Activated CD4-positive, alpha-beta T cell treated with anti-CD3 and anti-CD28 coated beads for 4 hours (primary cell): ENCODE measurements around the gene CLGN.

ENCODE experiments used
- DNase-seq, 2 donors: peaks; one replicate each; pipeline ENCODE4 v3.0.0-alpha.2; 2020

The CLGN gene

DNA sequence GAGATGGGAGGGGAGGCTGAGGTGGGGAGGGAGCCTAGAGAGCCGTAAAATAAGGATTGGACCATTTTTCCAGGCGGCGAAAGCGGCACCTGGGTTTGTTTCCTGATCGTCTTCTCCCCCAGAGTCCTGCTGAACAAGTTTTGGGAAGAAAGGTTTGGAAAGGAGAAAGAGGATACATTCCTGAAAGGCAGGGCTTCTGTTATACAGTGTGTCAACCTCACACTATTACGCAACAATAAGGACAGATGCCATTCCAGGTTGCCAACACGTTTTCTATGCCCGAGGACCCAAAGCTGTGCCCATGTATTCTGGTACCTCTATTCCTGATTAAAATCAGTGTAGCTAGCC, 53.3 kb downstream of the CLGN start:
- DNase-seq = no peak

DNA sequence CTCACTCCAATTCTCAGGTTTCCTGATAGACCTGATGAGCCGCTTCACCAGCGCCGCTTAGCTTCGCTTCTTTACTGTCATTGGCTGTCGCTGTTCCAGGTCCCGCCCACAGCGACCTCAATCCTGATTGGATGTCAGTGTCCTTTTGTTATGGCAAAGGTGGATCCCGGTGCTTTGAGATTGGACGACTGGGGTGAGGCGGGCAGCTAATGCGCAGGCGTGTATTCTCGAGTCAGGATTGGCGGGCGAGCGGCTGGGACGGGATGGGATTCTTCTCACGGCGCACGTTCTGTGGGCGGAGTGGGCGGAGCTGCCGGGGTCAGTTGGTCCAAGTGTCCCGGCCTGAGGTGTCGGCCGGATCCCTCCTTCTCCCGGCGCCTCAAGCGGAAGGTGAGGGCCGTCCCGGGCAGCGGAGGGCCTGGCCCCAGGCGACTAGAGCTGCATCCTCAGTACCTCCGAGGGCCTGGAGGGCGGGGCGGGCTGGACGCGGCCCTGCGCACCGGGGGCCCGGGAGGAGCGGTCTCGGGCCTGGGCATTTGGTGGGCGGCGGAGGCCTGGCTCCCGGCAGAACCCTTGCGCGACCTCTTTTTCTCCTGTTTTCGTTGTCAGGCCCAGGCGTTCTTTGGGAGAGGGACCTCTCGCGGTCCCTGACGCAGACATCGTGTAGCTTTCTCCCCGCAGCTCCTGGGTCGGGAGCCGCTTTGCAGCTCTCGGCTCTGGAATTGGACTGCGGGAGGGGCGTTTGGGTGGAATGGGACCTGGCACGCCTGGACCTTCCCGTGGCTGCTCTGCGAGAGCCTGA, 53.9 kb downstream of the CLGN start, which contains the start of gene SCOC:
SCOC (plus strand) TSS at position 319 of the 802 bp plus-strand sequence. CDS start 5,525 bp downstream, outside the sequence.
- peak; percentile 96 to 97 for DNase-seq

DNA sequence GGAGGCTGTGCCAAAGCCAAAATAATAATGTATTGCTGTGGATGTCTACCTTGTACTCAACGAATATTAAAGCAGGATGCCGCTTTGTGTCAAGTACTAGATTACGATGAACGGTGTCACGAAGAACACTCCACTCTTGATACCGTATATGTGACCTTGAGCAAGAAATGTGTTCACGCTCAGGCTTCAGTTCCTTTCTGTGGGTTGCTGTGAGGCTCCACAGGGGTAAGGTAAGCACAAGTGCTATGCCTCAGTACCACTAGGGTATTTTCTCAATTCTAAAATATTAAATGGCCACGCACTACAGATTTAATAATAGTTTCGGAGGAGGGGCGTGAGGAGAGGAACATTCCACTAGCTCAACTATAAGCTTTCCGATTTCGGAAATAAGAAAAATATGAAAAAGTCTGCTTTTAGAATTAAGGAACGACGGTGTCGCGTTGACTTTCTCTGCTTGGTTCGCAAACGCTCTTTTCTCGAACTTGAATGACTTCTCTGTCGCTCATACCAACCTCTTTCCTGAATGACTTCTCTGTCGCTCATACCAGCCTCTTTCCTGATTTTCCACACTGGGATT, 54.6 kb downstream of the CLGN start:
- DNase-seq = peak; percentile 20 to 24

DNA sequence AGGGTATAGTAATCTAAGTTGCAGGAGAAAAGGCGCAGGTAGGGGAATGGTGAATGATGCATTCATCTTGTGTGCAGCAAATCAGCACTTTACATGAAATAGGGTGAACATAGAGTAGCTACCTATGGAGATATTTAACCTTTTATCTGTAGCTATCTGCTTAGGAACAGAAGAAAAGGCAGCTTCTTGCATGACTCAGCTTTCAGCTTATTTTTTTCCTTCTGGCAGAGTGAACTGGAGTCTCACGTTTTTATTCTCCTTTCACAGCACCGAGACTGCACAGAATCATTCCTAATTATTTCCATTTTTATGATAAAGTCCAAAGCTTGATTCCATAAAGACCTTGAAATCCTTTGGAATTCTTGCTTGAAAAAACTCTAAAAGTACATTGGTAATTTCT, 58.8 kb downstream of the CLGN start:
- DNase-seq = no peak

DNA sequence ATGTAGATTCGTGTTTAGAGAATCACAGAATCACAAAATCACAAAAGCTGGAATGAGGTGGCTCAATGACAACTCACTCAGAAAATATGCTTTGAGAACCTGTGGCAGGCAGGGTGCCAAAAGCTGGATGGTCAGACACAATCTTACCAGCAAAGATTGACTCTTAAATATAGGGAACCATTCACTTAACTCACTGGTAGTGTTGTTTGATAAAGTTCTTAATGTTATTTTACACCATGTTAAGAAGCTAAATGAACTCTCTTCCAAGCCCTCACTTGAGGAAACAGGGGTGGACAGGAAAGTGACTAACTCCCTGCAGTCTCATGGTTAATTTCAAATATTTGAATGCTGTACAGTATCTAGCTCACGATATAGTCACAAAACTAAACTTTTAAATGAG, 59.7 kb downstream of the CLGN start:
- DNase-seq = no peak

DNA sequence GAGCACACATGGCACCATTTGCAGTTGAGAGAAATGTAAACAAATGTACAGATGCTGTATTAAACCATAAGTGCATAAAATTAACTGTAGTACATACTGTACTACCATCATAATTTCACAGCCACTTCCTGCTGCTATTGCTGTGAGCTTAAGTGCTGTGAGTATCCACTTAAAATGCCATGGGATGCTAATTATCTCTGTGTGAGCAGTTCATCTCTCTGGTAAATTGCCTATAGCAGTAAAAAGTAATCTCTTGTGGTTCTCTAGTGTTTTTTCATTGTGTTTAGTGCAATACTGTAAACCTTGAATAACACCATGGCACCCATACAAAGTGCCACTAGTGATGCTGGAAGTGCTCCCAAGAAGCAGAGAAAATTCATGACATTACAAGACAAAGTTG, 63.9 kb downstream of the CLGN start:
- no peak for DNase-seq

DNA sequence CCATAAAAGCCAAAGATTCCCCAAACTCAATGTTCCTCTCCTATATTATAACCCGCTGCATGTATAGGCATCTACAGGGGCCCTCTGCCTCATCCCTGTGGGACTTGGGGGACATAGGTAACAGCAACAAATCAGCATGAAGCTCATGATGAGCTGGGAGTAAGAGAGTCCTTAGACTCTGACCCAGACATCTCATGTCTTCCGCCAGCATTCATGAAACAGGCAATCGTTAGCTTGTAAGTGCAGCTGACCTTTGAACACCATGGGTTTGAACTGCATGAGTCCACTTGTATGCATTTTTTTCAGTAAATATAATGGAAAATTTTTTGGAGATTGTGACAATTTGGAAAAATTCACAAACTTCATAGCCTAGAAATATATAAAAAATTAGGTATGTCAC, 64.4 kb downstream of the CLGN start:
- no peak for DNase-seq

DNA sequence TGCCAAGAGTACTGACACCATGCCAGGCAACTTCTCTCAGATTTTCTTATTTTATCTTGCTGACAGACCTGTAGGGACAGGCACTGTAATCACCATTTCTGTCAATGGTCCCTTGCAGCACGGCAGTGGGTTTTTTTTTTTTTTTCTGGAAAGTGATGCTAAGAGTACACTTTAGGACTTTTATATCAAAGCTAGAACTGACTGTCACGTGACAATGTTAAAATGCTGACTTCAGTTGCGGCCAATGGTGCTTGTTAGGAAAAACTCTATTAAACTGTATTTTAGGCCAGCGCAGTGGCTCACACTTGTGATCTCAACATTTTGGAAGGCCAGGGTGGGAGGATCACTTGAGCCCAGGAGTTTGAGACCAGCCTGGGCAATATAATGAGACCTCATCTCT, 66.3 kb downstream of the CLGN start:
- DNase-seq = no peak

DNA sequence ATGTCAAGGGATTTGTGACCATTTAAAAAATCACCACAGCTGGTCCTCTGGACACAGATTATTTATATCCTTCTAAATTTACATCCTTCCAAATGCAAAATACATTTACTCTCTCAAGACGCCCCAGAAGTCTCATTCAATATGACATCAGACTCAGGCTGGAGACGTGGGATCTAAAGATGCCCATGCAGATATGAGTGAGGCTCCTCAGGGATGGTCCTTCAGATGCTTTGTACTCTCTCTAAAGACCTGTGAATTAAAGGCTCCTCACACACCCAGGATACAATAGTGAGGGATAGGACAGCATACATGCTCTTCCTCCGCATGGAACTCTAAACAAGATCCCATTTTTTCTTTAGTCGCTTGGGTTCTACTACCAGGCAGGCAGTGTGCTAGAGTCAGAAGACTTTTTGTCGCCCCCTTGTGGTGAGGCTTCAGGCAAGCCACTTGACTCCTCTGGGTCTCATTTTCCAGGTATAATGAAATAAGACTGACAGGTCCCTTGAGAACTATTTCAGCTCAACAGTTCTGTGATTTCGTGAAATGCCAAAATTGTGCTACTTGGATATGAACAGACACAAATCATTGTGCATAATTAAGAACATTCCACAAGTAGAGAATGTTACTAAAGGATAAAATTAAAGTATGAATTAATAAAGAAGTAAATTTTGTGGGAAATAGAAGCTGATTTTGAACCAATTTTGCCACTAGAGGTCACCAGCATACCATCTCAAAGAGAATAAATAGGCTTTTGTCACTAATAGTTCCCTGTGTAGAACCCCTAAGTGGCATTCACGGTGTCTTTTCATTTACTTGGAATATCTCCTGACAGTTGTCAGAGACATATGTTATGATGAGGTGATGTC, 67.7 kb downstream of the CLGN start:
- DNase-seq = peak; percentile 79 to 86

DNA sequence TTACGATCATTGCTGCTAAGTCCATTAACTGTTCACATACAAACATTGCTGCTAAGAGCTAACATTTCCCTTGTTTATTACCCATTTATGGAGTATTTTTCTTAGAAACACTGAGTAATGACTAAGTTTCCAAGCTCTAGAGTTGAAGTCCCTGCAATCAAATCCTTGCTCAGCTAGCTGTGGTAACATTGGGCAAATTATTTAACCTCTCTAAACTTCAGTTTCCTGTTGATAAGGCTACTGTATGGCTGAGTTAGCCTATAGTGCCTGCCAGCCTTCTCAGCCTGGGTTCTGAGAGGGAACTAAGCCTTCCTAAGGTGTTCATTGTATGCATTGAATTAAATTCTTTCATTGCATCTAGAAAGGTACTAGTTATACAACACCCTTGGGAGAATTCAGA, 69.2 kb downstream of the CLGN start:
- no peak for DNase-seq

DNA sequence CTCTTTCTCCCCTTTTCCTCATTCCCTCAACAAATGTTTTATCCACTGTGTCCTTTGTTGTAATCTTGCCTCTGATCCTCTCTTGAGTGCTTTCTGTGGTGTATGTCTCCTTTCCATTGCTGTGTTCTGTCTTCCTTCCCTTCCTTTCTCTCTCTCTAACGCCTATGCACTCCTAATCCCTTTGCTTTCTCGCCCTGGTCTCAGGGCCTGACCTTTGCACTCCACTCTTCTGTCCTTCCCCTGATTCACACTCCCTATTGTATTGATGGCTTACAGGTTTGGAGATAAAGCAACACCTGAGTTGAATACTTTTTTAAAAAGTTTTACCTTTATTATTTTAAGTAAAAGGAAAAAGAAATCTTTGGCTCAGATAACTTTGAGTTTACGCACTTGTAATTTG, 69.6 kb downstream of the CLGN start:
- no peak for DNase-seq

DNA sequence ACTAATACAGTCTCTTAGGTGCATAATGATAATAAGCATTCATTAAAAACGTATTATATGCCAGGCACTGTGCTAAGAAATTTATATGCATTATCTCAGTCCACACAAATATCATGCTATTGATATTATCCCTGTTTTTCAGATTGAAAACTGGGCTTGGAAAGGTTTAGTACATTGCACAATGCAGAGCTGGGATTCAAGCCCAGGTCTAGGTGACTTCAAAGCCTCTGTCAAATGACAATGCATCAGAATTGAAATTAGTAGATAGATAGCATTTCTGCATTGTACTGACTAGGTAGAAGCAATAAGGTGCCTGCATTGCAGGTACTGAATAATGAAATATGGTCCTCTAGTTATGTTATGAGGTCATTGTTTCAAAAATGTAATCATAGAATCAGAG, 72.2 kb downstream of the CLGN start:
- DNase-seq = no peak

DNA sequence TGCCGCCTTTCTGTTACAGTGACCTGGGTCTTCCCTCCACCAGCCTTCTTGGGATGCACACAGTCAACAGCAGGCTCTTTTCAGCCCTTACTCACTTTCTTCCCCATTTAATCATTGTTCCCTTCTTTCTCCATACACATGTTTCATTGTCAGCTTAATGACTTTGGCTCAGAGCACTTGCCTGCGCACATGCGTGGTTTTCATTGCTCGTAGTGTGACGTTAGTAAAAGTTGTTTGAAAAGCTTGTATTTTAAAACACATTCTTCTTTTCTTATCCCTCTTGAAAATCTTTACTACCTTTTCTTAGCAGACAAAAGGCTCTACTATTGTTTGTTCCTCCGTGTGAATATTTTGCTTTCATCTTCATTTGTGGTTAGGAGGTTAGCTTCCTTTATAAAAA, 73.7 kb downstream of the CLGN start:
- no peak for DNase-seq

DNA sequence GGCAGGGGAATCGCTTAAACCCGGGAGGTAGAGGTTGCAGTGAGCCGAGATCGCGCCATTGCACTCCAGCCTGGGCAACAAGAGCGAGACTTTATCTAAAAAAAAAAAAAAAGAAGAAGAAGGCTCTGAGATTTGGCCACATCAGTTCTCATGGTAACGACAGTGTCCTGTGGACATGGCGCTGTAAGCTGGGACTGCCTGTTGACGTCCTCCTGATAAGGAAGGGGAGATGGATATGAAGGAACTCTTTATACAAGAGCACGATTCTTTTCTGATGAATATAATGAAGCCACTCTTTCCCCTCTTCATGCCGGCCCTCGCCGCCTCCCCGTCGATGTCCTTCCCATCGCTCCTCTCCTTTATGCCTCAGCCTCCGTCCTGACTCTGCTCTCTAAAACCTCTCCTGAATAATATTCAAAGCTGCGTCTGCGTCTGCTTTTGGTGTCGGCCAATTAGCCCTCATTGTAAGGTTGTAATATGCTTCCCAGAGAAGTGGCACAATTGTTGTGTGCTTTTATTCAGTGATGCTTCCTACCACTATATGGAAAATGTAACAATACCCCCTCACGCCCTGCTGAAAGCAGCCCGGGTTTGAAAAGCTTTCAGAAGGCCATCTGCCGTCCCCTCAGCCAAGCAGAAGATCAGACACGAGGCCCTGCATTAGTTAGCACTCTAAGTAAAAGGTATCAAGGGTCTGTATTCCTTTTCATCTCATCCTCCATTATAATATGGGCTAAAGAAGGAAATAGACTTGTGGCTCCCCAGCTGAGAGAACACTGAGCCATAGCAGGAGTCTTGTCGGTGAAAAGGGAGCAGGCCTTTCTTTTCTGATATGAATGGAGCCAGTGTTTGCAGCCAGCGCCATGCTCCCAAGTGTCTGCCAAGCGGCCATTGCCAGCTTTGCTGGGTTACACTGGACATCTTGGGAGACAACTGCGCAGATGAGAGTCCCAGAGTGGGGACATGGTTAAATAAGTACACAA, 76.1 kb downstream of the CLGN start:
- DNase-seq = no peak

DNA sequence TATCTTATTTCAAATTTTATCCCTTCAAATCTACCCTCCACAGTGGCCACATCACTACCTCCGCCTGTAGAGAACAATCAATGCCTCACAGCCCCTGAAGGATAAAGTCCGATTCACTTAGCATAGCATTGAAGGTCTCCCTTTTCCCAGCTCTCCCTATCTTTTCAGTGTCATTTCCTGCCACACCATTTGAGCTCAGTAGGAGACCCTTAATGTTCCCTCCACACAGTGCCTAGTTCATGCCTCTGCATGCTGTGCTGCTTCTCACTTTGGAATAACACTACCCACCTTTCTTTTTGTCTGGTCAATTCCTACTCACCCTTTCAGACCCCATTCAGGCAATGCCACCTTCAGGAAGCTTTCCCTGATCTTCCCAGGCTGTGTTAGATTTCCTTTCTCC, 77.6 kb downstream of the CLGN start:
- DNase-seq = no peak

DNA sequence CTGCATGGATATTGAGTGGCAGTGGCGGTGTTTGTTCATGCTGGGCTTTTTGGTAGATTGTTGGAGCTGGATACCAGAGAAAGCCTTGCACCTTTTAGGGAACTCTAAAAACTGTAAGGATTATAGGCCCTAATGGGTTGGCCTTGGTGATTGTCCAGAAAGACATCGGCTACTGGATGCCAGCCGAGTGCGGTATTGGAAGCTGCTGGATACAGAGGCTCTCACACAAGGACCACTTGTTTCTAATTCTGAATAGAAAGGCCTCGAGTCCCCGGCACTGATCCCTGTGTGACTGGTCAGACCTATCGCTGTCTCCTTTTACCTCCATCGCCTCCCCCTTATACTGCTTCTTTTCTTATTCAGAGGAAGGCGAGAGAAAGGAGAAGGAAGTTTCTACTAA, 81.3 kb downstream of the CLGN start:
- no peak for DNase-seq

DNA sequence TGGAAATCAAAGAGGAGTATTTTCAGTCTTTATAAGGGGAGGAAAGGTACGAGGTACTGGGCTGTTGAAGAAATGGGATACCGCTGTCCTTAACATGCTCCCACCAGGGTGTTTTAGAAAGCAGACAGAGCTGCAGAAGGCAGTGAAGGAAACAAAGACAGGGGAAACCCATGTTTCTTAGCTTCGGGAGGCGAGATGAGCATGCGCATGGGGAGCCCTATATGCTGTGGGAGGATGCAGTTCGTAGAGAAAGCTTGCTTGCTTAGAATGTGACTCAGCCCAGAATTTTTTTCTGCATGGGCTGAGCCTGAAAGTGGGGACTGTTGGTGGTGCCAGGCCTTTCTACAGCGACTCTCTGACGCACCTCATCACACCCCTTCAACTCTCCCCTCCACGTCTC, 82.8 kb downstream of the CLGN start:
- DNase-seq = no peak

DNA sequence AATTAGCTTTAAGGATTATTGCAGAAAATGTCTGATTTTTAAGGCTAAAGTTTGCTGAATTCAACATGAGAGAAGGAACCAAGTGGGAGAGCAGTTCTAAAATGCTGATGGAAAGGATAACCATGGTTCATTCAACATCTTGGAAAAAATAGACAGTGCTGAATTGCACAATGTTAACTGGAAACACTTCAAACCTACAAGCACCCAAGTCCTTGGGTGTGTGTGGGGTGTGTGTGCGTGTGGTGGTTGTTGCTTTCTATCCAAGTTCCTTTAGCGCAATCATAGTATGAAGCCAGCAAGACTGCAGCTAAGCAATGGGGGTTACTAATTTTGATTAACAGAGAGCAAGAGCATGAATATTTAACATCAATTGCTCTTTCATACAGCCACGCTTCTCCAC, 83.3 kb downstream of the CLGN start:
- DNase-seq = no peak

DNA sequence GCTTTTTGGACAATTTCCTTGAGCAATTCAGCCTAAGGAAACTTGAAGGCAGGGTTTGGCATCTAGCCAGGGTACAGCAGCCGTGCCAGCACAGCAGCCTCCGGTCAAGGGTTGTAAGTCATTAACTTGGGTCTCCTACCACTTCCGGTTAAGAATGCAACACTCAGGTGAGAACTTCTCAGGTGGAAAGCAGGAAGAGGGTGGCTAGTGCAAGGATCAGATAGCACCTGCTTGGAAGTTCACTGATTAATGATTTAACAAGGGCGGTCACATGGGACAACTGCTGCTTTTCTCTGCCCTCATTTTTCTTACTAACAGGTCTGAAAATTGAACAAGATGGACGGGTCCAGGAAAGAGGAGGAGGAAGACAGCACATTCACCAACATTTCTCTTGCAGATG, 84.1 kb downstream of the CLGN start:
- DNase-seq = no peak

DNA sequence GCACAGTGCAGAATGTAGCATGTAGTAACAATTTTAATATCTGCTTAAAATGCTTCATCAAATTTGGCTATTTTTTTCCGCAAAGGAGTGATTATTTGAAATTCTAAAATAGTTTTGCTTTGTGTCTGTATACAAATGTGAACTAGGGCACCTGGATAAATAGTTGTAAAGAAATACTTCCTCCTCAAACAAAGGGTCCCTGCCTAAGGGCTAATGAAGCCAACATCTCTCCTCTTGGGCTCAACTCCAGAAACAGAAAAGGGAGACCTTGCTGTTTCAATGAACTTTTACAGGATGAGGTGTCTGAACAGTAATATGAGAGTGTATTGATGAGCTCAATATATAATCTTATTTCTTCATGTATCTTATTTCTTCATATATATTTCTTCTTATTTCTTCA, 84.8 kb downstream of the CLGN start:
- DNase-seq = no peak
